GM19035 (cell line): ENCODE measurements around the gene ACTR5.
A peak's percentile ranks its signal among the peaks of the same experiment; 100 is the strongest.
"Not testable (repeated sequence)": the region's sequence is repeated elsewhere in the genome, so short reads cannot be mapped to it uniquely, and the experiment has no call there.

ENCODE experiments used
- ATAC-seq: cut with Tn5 transposase; IDR thresholded peaks from one replicate; pipeline ENCODE4 v1.9.1; 2021; ENCODE audit not compliant: unreplicated experiment

ACTR5 gene

GRCh38 chr20:38804682-38805501 is 56.6 kb downstream of the ACTR5 start:
- peak; percentile 37 for ATAC-seq

- ATAC-seq: peak; percentile 42
Observed at GRCh38 chr20:38805502-38805957, 57.3 kb downstream of the ACTR5 start, which contains the start of gene PPP1R16B. Gene PPP1R16B, plus strand, starts transcription at chr20:38805697. Its CDS starts 30,229 bp downstream, at chr20:38835926.

GRCh38 chr20:38805958-38806854 is 57.9 kb downstream of the ACTR5 start:
- no peak for ATAC-seq

DNA sequence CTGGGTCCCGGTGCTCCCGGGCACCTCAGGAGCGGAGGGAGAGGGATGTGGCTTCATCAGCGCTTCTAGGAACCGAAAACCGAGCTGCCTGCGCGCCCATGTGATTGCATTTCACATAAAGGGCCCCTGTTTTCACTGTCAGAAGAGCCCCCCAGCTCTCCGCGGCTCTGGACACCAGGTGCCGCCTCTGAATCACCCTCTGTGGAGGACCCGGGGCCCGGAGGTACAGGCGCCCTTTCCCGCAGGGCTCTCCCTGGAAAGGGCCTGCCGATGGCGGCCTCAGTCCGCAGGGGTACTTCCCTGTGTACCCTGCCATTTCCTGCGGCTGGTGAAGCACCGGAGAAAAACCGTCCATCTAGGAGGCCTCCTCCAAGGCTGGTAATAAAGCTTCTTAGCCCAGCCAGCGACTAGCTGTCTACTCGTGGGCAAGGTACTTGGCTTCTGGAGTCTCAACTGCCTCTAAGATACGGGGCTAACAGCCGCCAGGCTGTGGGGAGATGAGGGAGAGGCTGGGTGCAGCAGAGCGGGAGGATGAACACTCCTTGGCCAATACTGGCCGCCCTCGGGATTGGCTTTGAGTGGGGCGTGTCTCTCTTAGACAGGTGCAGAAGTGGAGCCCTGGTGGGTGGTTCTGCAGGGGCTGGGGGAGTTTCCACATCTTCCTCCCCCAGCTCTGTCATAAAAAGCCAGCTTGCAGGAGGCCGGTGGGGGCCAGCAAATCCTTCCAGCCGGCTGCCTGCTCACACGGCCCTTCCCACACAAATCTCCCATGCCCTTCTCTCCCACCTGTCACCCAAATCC is 58.8 kb downstream of the ACTR5 start:
- no peak for ATAC-seq

DNA sequence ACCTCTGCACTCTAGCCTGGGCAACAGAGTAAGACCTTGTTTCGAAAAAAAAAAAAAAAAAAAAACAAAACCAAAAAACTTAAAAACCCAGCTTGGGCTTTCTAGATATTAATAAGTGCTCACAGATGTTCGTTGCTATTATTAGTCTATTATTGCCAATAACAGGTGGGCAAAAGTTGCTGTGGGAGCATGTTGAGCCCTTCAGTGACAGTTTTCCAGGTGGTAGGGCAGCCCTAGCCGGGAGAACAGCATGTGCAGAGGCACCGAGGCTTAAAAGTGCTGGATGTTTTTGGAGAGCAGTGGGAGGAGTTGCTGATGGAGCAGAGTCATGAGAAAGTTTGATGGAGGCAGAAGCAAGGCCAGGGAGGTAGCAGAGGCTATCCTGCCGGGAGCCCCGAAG is 61.7 kb downstream of the ACTR5 start:
- ATAC-seq: no peak

DNA sequence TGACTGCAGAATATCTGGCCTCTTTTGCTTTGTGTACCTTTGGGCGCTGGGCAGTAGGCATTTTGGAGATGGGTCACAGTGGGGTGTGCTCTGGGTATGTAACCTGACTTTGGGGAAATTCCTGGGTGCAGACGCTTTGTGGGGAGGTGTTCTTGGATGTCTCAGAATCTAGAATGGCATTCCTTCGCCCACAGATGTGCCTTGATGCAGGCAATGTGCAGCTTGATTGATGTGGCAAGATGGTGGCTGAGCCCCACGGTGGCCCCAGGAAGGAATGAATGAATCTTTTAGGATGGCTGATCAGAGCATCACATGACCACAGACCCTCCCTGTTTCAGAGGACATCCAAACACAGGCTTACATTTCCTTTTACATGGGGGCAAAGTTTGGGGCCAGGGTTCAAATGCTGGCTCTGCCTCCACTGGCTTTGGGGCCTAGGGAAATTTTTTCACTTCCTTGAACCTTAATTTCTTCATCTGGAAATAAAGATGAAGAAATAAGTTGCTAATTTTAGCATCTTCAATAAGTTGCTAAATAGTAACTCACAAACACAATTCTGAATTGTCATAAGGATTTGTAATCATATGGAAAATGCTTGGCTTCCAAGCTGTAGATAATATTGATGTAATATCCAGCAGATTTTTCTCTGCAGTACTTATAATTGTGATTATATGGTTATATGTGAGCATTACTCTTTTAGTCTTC is 62.8 kb downstream of the ACTR5 start:
- no peak for ATAC-seq

- no peak for ATAC-seq
Observed at GRCh38 chr20:38811769-38812168, 63.5 kb downstream of the ACTR5 start.

- ATAC-seq: no peak
Observed at GRCh38 chr20:38812182-38812581, 63.9 kb downstream of the ACTR5 start.

GRCh38 chr20:38812709-38813573 is 64.7 kb downstream of the ACTR5 start:
- no peak for ATAC-seq

DNA sequence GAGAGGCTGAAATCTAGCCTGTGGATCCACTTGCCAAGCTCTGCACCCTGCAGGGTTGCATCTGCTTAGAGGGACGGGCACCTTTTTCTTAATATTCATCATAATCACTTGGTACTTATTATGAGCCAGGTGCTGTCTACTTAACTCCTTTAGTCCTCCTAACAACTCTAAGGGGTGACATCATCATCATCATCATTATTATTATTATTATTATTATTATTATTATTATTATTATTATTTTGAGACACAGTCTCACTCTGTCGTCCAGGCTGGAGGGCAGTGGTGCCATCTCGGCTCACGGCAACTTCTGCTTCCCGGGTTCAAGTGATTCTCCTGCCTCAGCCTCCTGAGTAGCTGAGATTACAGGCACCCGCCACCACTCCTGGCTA is 65.3 kb downstream of the ACTR5 start:
- ATAC-seq: not testable (repeated sequence)

DNA sequence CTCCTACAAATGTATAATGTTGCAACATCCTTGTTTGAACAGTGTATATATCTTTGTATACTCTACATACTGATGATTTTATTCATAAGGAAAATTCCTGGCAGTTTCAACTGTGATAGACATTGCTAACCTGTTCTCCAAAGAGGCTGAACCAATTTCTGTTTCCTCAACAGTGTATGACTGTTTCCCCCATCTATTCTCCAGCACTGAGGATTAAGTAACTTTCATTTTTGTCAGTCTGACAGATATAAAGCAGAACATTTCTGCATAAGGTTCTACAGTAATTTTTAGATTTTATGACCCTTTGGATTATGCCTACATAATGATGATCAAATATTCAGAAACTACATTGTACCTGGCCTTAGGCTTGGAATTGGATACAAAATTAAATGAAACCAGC is 67.2 kb downstream of the ACTR5 start:
- ATAC-seq: no peak

DNA sequence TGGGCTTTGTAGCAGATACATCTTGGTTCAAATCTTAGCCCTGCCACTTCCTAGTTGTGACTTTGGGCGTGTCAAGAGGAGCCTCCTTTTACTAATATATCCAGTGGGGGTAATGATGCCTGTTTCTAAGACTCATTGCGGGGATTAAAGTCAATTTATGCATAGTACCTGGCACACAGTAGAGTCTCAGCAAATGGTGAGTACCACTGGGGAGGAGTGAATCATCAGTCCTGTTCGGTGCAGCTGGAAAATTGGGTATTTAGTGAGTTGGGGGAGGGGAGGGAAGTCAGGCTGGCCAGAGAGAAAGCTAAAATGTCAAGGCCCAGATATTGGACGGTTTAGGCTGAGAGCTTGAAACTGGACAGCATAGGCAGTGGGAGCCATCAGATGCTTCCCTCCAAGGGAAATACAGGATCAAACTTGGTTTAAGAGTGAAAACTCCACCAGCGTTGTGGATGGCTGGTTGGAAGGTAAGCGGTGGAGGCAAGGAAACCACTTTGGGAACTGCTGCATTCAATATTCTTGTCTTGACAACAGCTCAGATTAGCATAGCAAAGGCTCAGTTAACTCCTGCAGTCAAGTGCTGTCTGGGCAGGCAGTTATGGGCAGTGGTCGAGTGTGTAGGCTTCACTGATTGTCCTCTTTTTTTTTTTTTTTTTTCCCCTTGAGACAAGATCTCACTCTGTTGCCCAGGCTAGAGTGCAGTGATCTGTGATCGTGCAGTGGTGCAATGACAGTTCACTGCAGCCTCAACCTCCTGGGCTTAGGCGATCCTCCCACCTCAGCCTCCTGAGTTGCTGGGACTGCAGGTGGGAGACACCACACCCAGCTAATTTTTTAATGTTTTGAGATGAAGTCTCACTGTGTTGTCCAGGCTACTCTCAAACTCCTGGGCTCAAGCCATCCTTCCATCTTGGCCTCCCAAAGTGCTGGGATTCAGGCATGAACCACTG is 70.1 kb downstream of the ACTR5 start:
- no peak for ATAC-seq
